Hepatocyte (in vitro differentiated cells): ENCODE results near the gene CRB3.

ENCODE experiments used
- EZH2 ChIP-seq: fragments of 200-600 bp; sonication (generic); IDR thresholded peaks from 2 replicates; pipeline ENCODE4 v1.6.1; 2016; ENCODE audit warnings: antibody characterized with exemption, mild to moderate bottlenecking, borderline replicate concordance
- EZH2phosphoT487 ChIP-seq: fragments of 200-600 bp; sonication (generic); IDR thresholded peaks from one replicate; pipeline ENCODE4 v1.6.1; 2018; ENCODE audit warnings: antibody characterized with exemption, mild to moderate bottlenecking, low read depth, moderate library complexity; ENCODE audit not compliant: unreplicated experiment, severe bottlenecking
- TF ChIP-seq, protein P1 (sequence below): fragments of 200-600 bp; sonication (generic); IDR thresholded peaks from 2 replicates; pipeline ENCODE4 v1.5.1; 2016; ENCODE audit warnings: antibody characterized with exemption, mild to moderate bottlenecking; ENCODE audit not compliant: poor library complexity

DNA sequence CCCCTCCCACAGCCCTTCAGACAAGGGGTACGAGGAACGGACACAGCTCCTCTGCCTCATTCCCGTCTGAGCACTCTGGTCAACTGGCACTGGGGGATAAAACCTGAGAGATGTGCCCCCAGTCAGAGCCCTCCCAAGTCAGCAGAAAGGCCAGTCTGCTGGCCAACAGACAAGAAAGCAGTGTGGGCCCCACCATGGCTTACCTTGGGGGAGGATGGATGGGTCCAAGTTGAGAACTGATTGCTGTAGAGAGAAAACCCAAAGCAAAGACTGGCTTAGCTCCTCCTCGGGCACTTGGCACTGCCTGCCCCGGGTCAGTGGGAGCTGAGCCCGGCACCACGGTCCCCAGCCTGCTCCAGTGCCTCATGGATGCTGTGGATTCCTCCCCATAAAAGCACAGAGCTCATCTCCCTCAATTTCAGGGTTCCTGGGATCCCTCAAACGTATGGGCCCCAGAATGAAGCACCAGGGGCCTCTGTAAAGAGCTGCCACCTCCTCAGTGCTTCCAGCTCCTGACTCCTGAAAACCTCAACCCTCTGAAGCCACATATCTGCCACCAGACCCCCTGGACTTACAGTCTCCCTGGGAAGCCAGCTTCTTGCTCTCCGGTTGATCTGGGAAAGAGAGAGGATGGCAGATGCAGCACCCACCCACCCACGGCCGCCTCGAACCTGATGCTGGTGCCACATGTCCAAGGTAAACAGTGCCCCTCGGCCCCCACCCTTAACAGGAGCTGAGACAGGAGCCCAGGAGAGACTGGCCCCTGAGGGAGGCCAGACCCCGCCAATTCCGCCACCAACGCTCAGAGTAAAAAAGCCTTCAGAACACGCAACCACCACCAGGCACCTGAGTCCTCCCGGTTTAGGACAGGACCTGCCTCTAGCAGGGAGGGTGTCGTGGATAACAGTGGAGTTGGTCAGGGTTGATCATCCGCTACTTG, 42.7 kb upstream of the CRB3 start:
- TF ChIP-seq, protein P1, sequence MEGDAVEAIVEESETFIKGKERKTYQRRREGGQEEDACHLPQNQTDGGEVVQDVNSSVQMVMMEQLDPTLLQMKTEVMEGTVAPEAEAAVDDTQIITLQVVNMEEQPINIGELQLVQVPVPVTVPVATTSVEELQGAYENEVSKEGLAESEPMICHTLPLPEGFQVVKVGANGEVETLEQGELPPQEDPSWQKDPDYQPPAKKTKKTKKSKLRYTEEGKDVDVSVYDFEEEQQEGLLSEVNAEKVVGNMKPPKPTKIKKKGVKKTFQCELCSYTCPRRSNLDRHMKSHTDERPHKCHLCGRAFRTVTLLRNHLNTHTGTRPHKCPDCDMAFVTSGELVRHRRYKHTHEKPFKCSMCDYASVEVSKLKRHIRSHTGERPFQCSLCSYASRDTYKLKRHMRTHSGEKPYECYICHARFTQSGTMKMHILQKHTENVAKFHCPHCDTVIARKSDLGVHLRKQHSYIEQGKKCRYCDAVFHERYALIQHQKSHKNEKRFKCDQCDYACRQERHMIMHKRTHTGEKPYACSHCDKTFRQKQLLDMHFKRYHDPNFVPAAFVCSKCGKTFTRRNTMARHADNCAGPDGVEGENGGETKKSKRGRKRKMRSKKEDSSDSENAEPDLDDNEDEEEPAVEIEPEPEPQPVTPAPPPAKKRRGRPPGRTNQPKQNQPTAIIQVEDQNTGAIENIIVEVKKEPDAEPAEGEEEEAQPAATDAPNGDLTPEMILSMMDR = no peak
- TF ChIP-seq EZH2phosphoT487 = no peak
- TF ChIP-seq EZH2 = no peak
